HCT116 (cell line): Measurements from ENCODE around the gene DNAJC6.

Experiments
- CEBPB ChIP-seq: IDR thresholded peaks from 2 replicates; pipeline ENCODE4 v1.6.1; 2012; ENCODE audit warnings: low read depth
- EGR1 ChIP-seq: IDR thresholded peaks from 2 replicates; pipeline ENCODE4 v1.6.1; 2012; ENCODE audit warnings: low read depth
- EZH2 ChIP-seq: fragments of 200-600 bp; sonication (generic); IDR thresholded peaks from 2 replicates; pipeline ENCODE4 v1.6.1; 2017; ENCODE audit warnings: antibody characterized with exemption, mixed run types
- EZH2phosphoT487 ChIP-seq: fragments of 200-600 bp; IDR thresholded peaks from 2 replicates; pipeline ENCODE4 v1.6.1; 2018; ENCODE audit warnings: antibody characterized with exemption, borderline replicate concordance
- POLR2A ChIP-seq: IDR thresholded peaks from 2 replicates; pipeline ENCODE4 v1.7.0; 2011; ENCODE audit warnings: borderline replicate concordance; ENCODE audit not compliant: insufficient read depth, insufficient read length; ENCODE audit errors: extremely low read depth
- POLR2AphosphoS5 ChIP-seq: IDR thresholded peaks from 2 replicates; pipeline ENCODE4 v1.6.1; 2011; ENCODE audit warnings: mild to moderate bottlenecking, low read depth, low read length, moderate library complexity
- RAD21 ChIP-seq: IDR thresholded peaks from 2 replicates; pipeline ENCODE4 v1.6.1; 2012; ENCODE audit warnings: low read depth, mild to moderate bottlenecking
- SP1 ChIP-seq: IDR thresholded peaks from 2 replicates; pipeline ENCODE4 v1.6.1; 2012; ENCODE audit warnings: low read depth
- SRF ChIP-seq: IDR thresholded peaks from 2 replicates; pipeline ENCODE4 v1.6.1; 2012; ENCODE audit warnings: low read depth
- YY1 ChIP-seq: IDR thresholded peaks from 2 replicates; pipeline ENCODE4 v1.6.1; 2011; ENCODE audit warnings: low read length, low read depth, moderate library complexity, mild to moderate bottlenecking; ENCODE audit not compliant: insufficient replicate concordance; ENCODE audit errors: extremely low read depth
- ZFX ChIP-seq: fragments of 450-650 bp; IDR thresholded peaks from 2 replicates; pipeline ENCODE4 v1.6.1; 2017
- TF ChIP-seq, protein P1 (sequence below), 3 experiments: fragments of 200-600 bp in 1 of 3; sonication (generic) in 1 of 3; IDR thresholded peaks in 2 of 3; conservative IDR thresholded peaks in 1 of 3; 2 replicates each; pipeline ENCODE4 v1.5.1; 2012 to 2017; ENCODE audit warnings: low read depth in 2 of 3, low read length in 2 of 3, antibody characterized with exemption in 1 of 3, borderline replicate concordance in 1 of 3, control low read depth in 1 of 3, mild to moderate bottlenecking in 1 of 3, mixed read lengths in 1 of 3, mixed run types in 1 of 3, moderate library complexity in 1 of 3; ENCODE audit not compliant: insufficient read depth in 1 of 3
- TF ChIP-seq, protein P2 (sequence below): IDR thresholded peaks from 2 replicates; pipeline ENCODE4 v1.6.1; 2012; ENCODE audit warnings: low read depth
- TF ChIP-seq, protein P3 (sequence below): IDR thresholded peaks from 2 replicates; pipeline ENCODE4 v1.6.1; 2012

DNA sequence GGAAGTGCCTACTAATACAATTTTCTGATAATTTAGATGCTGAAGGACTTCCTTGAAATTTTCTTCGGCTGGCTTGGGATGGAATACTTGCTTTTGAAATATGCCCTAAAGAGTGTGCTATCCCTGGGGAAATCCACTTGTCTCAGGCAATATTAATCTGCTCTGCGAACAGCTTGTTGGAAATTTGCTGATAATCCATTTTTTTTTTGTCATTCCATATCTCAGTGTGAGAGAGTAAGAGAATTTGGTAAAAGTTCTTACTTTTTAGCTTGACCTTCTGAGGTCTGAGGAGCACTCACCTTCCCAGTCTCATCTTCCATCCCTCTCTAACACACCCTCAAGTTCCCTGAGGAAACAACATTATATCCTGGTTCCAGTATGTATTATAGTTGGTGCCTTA, 36.8 kb downstream of the DNAJC6 start:
- TF ChIP-seq RAD21 (no peak), POLR2A (no peak), CEBPB (no peak), POLR2AphosphoS5 (no peak), EZH2phosphoT487 (no peak), SP1 (no peak), SRF (no peak), EZH2 (no peak), EGR1 (no peak), ZFX (no peak), YY1 (no peak)
- TF ChIP-seq, protein P1, sequence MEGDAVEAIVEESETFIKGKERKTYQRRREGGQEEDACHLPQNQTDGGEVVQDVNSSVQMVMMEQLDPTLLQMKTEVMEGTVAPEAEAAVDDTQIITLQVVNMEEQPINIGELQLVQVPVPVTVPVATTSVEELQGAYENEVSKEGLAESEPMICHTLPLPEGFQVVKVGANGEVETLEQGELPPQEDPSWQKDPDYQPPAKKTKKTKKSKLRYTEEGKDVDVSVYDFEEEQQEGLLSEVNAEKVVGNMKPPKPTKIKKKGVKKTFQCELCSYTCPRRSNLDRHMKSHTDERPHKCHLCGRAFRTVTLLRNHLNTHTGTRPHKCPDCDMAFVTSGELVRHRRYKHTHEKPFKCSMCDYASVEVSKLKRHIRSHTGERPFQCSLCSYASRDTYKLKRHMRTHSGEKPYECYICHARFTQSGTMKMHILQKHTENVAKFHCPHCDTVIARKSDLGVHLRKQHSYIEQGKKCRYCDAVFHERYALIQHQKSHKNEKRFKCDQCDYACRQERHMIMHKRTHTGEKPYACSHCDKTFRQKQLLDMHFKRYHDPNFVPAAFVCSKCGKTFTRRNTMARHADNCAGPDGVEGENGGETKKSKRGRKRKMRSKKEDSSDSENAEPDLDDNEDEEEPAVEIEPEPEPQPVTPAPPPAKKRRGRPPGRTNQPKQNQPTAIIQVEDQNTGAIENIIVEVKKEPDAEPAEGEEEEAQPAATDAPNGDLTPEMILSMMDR (IDR thresholded peaks at IDR 0.05 in 2 of 3, conservative IDR thresholded peaks at IDR 0.05 in 1 of 3; ENCODE audit: borderline replicate concordance in 1 of 3, insufficient read depth in 1 of 3, low read depth in 2 of 3, low read length in 2 of 3): no peak
- TF ChIP-seq, protein P2, sequence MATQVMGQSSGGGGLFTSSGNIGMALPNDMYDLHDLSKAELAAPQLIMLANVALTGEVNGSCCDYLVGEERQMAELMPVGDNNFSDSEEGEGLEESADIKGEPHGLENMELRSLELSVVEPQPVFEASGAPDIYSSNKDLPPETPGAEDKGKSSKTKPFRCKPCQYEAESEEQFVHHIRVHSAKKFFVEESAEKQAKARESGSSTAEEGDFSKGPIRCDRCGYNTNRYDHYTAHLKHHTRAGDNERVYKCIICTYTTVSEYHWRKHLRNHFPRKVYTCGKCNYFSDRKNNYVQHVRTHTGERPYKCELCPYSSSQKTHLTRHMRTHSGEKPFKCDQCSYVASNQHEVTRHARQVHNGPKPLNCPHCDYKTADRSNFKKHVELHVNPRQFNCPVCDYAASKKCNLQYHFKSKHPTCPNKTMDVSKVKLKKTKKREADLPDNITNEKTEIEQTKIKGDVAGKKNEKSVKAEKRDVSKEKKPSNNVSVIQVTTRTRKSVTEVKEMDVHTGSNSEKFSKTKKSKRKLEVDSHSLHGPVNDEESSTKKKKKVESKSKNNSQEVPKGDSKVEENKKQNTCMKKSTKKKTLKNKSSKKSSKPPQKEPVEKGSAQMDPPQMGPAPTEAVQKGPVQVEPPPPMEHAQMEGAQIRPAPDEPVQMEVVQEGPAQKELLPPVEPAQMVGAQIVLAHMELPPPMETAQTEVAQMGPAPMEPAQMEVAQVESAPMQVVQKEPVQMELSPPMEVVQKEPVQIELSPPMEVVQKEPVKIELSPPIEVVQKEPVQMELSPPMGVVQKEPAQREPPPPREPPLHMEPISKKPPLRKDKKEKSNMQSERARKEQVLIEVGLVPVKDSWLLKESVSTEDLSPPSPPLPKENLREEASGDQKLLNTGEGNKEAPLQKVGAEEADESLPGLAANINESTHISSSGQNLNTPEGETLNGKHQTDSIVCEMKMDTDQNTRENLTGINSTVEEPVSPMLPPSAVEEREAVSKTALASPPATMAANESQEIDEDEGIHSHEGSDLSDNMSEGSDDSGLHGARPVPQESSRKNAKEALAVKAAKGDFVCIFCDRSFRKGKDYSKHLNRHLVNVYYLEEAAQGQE: no peak
- TF ChIP-seq, protein P3, sequence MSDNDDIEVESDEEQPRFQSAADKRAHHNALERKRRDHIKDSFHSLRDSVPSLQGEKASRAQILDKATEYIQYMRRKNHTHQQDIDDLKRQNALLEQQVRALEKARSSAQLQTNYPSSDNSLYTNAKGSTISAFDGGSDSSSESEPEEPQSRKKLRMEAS: no peak
